NT2/D1 (cell line): ENCODE data around the gene FBXW9.

Source experiments
- SUZ12 ChIP-seq: IDR thresholded peaks from 2 replicates; pipeline ENCODE4 v1.6.1; 2011; ENCODE audit not compliant: insufficient read length, insufficient read depth; ENCODE audit errors: extremely low read depth
- YY1 ChIP-seq: IDR thresholded peaks from 2 replicates; pipeline ENCODE4 v1.6.1; 2011; ENCODE audit not compliant: insufficient read length, insufficient read depth

DNA sequence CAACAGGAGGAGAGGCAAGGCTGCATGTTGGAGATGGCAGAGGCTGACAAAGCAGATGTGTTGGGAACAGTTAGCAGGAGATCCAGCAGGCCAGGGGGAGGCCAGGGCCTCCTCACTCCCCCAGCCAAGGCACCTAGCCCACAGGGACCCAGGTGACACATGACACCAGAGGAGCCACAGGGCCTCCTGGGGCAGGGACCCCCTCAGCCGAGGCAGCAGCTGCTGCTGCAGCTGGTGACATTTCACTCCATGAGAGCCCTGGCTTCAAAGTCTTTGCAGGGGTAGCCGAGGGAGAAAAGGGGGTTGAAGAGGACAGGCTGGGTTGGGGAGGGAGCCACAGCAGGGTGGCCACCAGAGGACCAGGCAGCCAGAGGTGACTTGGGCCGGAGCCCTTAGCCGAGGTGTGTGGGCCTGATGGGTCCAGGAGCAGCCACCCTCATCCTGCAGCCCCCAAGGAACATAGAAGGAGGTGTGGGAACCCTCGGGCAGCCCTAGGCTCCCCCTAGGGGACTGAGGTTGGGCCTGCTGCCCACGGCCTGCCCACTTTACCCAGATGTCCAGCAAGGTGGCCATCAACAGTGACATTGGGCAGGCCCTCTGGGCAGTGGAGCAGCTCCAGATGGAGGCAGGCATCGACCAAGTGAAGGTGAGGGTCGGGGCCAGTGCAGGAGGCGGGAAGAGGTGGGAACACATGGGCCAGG lies 8.8 kb downstream of the FBXW9 start, which contains the start of gene GNG14:
- TF ChIP-seq SUZ12 (no peak), YY1 (no peak)
